Measurements from ENCODE around the gene TFR2.

Gene TFR2

DNA sequence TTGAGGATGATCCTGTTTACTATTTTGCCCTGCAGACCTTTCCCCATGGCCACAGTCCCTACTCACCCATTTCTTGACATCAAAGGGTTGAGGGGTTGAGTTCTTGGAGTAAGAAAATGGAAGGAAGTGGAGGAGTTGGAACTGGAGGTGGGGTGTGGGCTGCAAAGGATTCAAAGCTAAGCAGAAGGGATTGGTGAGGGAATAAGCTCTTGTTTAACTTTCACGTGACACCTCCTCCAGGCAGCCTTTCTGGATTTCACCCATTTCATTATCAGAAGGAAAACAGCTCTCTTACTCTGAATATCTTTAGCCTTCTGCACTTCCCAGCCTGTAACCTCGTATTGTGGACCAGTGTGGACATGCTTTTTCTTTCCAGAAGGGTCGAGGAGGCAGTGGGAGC lies 15.3 kb downstream of the TFR2 start:
- Histone ChIP-seq H4K20me1 (ENCODE audit: low read depth, low read length) (no peaks in the 10 kb centered on the region), H2AFZ (ENCODE audit: low read depth, low read length, severe bottlenecking) (peak overlapping the region; percentile 20), H3K4me3 (ENCODE audit: insufficient read depth, low read length, poor library complexity, severe bottlenecking) (peak overlapping the region; percentile 58), H3K9ac (ENCODE audit: low read length) (peak overlapping the region; percentile 69), H3K27ac (ENCODE audit: low read depth, low read length) (no peak overlapping the region), H3K9me3 (ENCODE audit: insufficient read depth, low read length) (no peaks in the 10 kb centered on the region), H3K9me2 (replicated peaks; ENCODE audit: insufficient read depth, low read length) (no peaks in the 10 kb centered on the region), H3K36me3 (ENCODE audit: low read length) (no peaks in the 10 kb centered on the region), H3K4me2 (ENCODE audit: low read depth, low read length, poor library complexity, severe bottlenecking) (peak overlapping the region; percentile 77), H3F3A (ENCODE audit: insufficient read depth) (peaks cover 7% of the 10 kb centered on the region), H3K79me2 (ENCODE audit: insufficient read depth, low read length) (no peaks in the 10 kb centered on the region), H3K27me3 (ENCODE audit: low read length) (no peaks in the 10 kb centered on the region)
- TF ChIP-seq, protein P1, sequence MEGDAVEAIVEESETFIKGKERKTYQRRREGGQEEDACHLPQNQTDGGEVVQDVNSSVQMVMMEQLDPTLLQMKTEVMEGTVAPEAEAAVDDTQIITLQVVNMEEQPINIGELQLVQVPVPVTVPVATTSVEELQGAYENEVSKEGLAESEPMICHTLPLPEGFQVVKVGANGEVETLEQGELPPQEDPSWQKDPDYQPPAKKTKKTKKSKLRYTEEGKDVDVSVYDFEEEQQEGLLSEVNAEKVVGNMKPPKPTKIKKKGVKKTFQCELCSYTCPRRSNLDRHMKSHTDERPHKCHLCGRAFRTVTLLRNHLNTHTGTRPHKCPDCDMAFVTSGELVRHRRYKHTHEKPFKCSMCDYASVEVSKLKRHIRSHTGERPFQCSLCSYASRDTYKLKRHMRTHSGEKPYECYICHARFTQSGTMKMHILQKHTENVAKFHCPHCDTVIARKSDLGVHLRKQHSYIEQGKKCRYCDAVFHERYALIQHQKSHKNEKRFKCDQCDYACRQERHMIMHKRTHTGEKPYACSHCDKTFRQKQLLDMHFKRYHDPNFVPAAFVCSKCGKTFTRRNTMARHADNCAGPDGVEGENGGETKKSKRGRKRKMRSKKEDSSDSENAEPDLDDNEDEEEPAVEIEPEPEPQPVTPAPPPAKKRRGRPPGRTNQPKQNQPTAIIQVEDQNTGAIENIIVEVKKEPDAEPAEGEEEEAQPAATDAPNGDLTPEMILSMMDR (IDR thresholded peaks at IDR 0.05; ENCODE audit: insufficient read depth, low read length, poor library complexity, severe bottlenecking): no peak
- no peak for TF ChIP-seq EZH2phosphoT487 (conservative IDR thresholded peaks at IDR 0.05; ENCODE audit: low read length)

DNA sequence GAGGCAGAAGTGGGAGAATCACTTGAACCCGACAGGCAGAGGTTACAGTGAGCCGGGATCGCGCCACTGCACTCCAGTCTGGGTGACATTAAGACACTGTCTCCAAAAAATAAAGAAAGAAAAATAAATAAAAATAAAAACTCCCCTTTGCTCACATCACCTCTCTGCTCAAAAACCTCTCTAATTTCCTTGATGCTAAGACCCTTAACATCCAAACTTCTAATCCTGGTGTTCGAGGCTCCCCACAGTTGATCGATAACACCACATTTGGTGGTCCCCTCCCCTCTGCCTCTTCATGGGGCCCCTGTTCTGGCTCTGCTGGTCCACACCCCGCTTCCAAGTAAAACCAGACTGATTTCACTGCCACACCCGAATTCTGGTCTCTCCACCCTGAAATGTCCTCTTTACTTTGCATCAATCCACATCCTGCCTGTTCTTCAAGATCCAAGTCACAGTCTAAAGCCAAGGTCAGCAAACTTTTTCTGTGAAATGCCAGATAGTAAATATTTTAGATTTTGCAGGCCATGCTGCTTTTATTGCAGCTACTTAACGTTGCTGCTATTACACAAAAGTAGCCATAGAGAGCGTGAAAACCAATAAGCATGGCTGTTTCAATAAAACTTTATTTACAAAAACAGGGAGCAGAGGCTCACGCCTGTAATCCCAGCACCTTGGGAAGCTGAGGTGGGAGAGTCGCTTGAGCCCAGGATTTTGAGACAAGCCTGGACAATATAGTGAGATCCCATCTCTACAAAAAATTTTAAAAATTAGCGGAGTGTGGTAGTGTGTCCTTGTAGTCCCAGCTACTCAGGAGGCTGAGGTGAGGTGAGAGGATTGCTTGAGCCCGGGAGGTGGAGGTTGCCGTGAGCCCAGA lies 17.2 kb downstream of the TFR2 start:
- H3K27me3 ChIP-seq (ENCODE audit: low read length): no peaks in the 10 kb centered on the region
- no peak overlapping the region for H2AFZ ChIP-seq (ENCODE audit: low read depth, low read length, severe bottlenecking)
- H4K20me1 ChIP-seq (ENCODE audit: low read depth, low read length): no peaks in the 10 kb centered on the region
- H3F3A ChIP-seq (ENCODE audit: insufficient read depth): peaks cover 3% of the 10 kb centered on the region; the same call in 1 of the 2 replicates
- H3K4me2 ChIP-seq (ENCODE audit: low read depth, low read length, poor library complexity, severe bottlenecking): no peak overlapping the region
- H3K27ac ChIP-seq (ENCODE audit: low read depth, low read length): no peak overlapping the region
- H3K36me3 ChIP-seq (ENCODE audit: low read length): no peaks in the 10 kb centered on the region
- no peaks in the 10 kb centered on the region for H3K79me2 ChIP-seq (ENCODE audit: insufficient read depth, low read length)
- H3K9ac ChIP-seq (ENCODE audit: low read length): no peak overlapping the region
- no peaks in the 10 kb centered on the region for H3K9me2 ChIP-seq (replicated peaks; ENCODE audit: insufficient read depth, low read length)
- no peaks in the 10 kb centered on the region for H3K9me3 ChIP-seq (ENCODE audit: insufficient read depth, low read length)
- no peak overlapping the region for H3K4me3 ChIP-seq (ENCODE audit: insufficient read depth, low read length, poor library complexity, severe bottlenecking)
- TF ChIP-seq, protein P1 (IDR thresholded peaks at IDR 0.05; ENCODE audit: insufficient read depth, low read length, poor library complexity, severe bottlenecking): no peak
- no peak for TF ChIP-seq EZH2phosphoT487 (conservative IDR thresholded peaks at IDR 0.05; ENCODE audit: low read length)

DNA sequence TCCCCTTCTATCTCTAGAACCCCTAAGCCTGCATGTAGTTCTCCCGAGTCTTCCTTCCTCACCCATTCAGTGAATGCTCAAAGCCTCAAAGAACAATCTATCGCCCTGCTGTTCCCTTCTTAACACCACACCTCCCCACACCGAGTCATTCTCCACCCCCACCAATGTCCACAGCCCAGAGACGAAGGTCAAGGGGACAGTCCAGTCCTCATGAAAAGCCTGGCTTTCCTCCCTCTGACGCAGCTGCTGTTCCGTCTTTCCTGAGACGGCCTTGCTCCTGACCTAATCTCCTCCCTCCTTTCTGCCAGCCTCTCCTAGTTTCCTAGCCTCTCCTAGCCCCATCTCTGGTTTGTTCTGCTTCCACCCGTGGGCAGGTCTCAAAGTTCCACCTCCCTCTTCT lies 19.8 kb downstream of the TFR2 start:
- Histone ChIP-seq H3K4me2 (ENCODE audit: low read depth, low read length, poor library complexity, severe bottlenecking) (no peak overlapping the region), H2AFZ (ENCODE audit: low read depth, low read length, severe bottlenecking) (no peak overlapping the region), H3K4me3 (ENCODE audit: insufficient read depth, low read length, poor library complexity, severe bottlenecking) (no peak overlapping the region), H3K27me3 (ENCODE audit: low read length) (no peaks in the 10 kb centered on the region), H4K20me1 (ENCODE audit: low read depth, low read length) (no peaks in the 10 kb centered on the region), H3F3A (ENCODE audit: insufficient read depth) (no peaks in the 10 kb centered on the region), H3K9ac (ENCODE audit: low read length) (no peak overlapping the region), H3K36me3 (ENCODE audit: low read length) (no peaks in the 10 kb centered on the region), H3K27ac (ENCODE audit: low read depth, low read length) (no peak overlapping the region), H3K79me2 (ENCODE audit: insufficient read depth, low read length) (no peaks in the 10 kb centered on the region), H3K9me2 (replicated peaks; ENCODE audit: insufficient read depth, low read length) (no peaks in the 10 kb centered on the region), H3K9me3 (ENCODE audit: insufficient read depth, low read length) (no peaks in the 10 kb centered on the region)
- TF ChIP-seq, protein P1 (IDR thresholded peaks at IDR 0.05; ENCODE audit: insufficient read depth, low read length, poor library complexity, severe bottlenecking): no peak
- no peak for TF ChIP-seq EZH2phosphoT487 (conservative IDR thresholded peaks at IDR 0.05; ENCODE audit: low read length)

All from SU-DHL-6 (cell line).